Fibroblast of pulmonary artery (primary cell): ENCODE data around the gene GSK3A.
A peak's percentile ranks its signal among the peaks of the same experiment; 100 is the strongest.

Source experiments
- DNase-seq: peaks from one replicate; pipeline ENCODE4 v3.0.0-alpha.2; 2010; ENCODE audit warnings: low read depth
- H3K4me3 ChIP-seq: replicated peaks from 2 replicates; pipeline ENCODE4 v1.5.1; 2011; ENCODE audit warnings: low read depth, mild to moderate bottlenecking, control low read depth, low read length, moderate library complexity
- CTCF ChIP-seq: IDR thresholded peaks from 2 replicates; pipeline ENCODE4 v1.5.1; 2011; ENCODE audit warnings: mild to moderate bottlenecking, control low read depth, low read length, inconsistent platforms; ENCODE audit errors: missing control alignments

The GSK3A gene

GRCh38 chr19:42242512-42243409 is at the start of gene GSK3A:
Gene GSK3A (minus strand): TSS chr19:42242602. CDS start chr19:42242465, 137 bp downstream.
- TF ChIP-seq CTCF, result no peak
- peak within 1 kb of the TSS; percentile 84 for H3K4me3 ChIP-seq
- peak; percentile 100 for DNase-seq

- no peak for TF ChIP-seq CTCF
- DNase-seq, result no peak
- no peak overlapping the region for H3K4me3 ChIP-seq
Observed at GRCh38 chr19:42291435-42291810, 49.0 kb upstream of the GSK3A start.

GRCh38 chr19:42290523-42291434 is 48.4 kb upstream of the GSK3A start:
- DNase-seq, result no peak
- H3K4me3 ChIP-seq, result no peak overlapping the region
- TF ChIP-seq CTCF, result peak; percentile 42

GRCh38 chr19:42290136-42290522 is 47.7 kb upstream of the GSK3A start:
- no peak for TF ChIP-seq CTCF
- H3K4me3 ChIP-seq, result no peak overlapping the region
- no peak for DNase-seq

GRCh38 chr19:42289556-42290041 is 47.2 kb upstream of the GSK3A start:
- no peak overlapping the region for H3K4me3 ChIP-seq
- no peak for TF ChIP-seq CTCF
- no peak for DNase-seq

GRCh38 chr19:42288881-42289555 is 46.6 kb upstream of the GSK3A start:
- H3K4me3 ChIP-seq, result no peak overlapping the region
- DNase-seq, result no peak
- no peak for TF ChIP-seq CTCF
